ENCODE results near the gene HYAL1. TPM values are rescaled to one million over a fixed set of nuclear protein-coding genes. Genes with fewer than 3 reads are reported as not detected.

HYAL1 gene
- total RNA-seq, 2 donors from 2014 or later = 0.19 TPM; not detected in 1

DNA sequence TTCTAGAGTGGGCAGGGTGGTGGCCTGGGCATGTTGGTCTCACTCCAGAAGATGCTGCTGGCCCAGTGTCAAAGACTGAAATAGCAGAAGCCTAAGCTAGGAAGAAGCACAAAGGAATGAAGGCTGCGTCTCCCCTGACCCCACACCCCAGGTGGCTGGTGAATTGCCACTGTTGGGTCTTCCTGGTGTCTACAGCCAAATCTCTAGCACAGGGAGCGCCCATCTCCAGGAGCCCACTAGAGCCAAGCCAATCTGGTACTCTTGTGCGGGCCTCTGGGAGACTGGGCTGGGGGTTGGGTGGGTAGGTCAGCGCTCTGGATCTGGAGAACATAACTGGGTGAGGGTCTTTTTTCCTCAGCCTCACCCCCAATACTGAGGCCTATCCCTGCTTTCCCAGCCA is 23.8 kb upstream of the HYAL1 start:
- H3K4me1 Mint-ChIP-seq (ENCODE audit: low read depth) = peaks cover 34% of the 10 kb centered on the region
- DNase-seq (no peak), ATAC-seq (replicated peaks in 1 of 2) (no peak)
- peaks cover 4 to 7% of the 10 kb centered on the region in 2 donors for H3K36me3 Mint-ChIP-seq (ENCODE audit: insufficient read depth in 2 of 2)
- H3K27me3 Mint-ChIP-seq (ENCODE audit: low read depth) = no peaks in the 10 kb centered on the region
- peak overlapping the region; percentile 86 to 87 for H3K4me3 Mint-ChIP-seq
- H3K27ac Mint-ChIP-seq = no peak overlapping the region
- H3K9me3 Mint-ChIP-seq = no peaks in the 10 kb centered on the region

- no peaks in the 10 kb centered on the region for H3K9me3 Mint-ChIP-seq
- peak overlapping the region in 1 of 2 donors; percentile 86 for H3K4me3 Mint-ChIP-seq
- ATAC-seq (replicated peaks in 1 of 2) (no peak), DNase-seq (no peak)
- H3K27ac Mint-ChIP-seq = no peak overlapping the region
- no peaks in the 10 kb centered on the region for H3K27me3 Mint-ChIP-seq (ENCODE audit: low read depth)
- H3K36me3 Mint-ChIP-seq (ENCODE audit: insufficient read depth in 2 of 2) = peaks cover 3% of the 10 kb centered on the region in 2 donors
- H3K4me1 Mint-ChIP-seq (ENCODE audit: low read depth) = peaks cover 34% of the 10 kb centered on the region
Observed at GRCh38 chr3:50326182-50326541, 22.8 kb upstream of the HYAL1 start.

- Mint-ChIP-seq H3K27ac (no peak overlapping the region), H3K4me3 (no peak overlapping the region), H3K27me3 (ENCODE audit: low read depth) (no peaks in the 10 kb centered on the region), H3K9me3 (no peaks in the 10 kb centered on the region), H3K4me1 (ENCODE audit: low read depth) (peaks cover 35% of the 10 kb centered on the region), H3K36me3 (ENCODE audit: insufficient read depth in 2 of 2) (peaks cover 1 to 2% of the 10 kb centered on the region in 2 donors)
- ATAC-seq (replicated peaks in 1 of 2) (no peak), DNase-seq (no peak)
Observed at GRCh38 chr3:50325497-50326181, 22.3 kb upstream of the HYAL1 start.

GRCh38 chr3:50325113-50325480 is 21.7 kb upstream of the HYAL1 start:
- ATAC-seq (replicated peaks in 1 of 2) (no peak), DNase-seq (no peak)
- Mint-ChIP-seq H3K27me3 (ENCODE audit: low read depth) (no peaks in the 10 kb centered on the region), H3K9me3 (no peaks in the 10 kb centered on the region), H3K27ac (no peak overlapping the region), H3K4me3 (no peak overlapping the region), H3K4me1 (ENCODE audit: low read depth) (peaks cover 40% of the 10 kb centered on the region), H3K36me3 (ENCODE audit: insufficient read depth in 2 of 2) (peaks cover 0 to under 1% of the 10 kb centered on the region in 2 donors)

DNA sequence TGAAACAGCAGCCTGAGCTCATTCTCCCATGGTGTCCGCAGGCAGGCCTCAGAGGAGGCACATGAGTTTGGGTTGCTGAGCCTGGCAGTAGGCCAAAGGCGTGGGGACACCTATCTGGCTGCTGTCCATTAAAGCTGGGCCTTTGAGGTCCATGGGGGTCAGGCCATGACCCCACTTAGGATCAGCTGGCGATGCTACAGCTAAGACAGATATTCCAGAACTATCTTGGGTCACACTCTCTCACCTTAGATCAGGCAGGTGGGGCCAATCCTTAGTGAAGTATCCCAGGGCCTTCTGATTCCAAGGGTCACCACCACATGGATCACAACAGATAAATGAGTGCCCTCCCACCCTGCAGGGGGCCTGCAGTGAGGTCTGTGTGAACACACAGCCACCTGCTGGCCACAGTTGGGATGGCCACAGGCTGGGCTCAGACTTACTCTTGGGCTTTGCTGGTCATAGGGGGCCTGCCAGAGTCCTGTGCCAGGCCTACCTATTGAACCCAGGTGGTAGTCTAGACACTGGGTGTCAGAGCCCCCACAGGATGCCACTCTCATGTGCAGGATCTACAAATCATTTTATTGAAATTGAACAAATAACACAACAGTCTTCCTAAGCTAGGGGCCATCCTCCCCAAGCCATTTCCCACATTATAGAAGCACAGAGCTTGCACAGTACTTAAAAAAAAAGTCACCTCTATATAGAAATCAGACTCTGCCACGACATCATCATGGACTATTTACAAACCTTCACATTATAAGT is 21.2 kb upstream of the HYAL1 start:
- Mint-ChIP-seq H3K9me3 (no peaks in the 10 kb centered on the region), H3K27ac (no peak overlapping the region), H3K36me3 (ENCODE audit: insufficient read depth in 2 of 2) (no peaks in the 10 kb centered on the region), H3K4me1 (ENCODE audit: low read depth) (peaks cover 46% of the 10 kb centered on the region), H3K4me3 (no peak overlapping the region), H3K27me3 (ENCODE audit: low read depth) (no peaks in the 10 kb centered on the region)
- ATAC-seq (replicated peaks in 1 of 2) = peak; percentile 15 to 32
- peak; percentile 72 to 76 for DNase-seq

DNA sequence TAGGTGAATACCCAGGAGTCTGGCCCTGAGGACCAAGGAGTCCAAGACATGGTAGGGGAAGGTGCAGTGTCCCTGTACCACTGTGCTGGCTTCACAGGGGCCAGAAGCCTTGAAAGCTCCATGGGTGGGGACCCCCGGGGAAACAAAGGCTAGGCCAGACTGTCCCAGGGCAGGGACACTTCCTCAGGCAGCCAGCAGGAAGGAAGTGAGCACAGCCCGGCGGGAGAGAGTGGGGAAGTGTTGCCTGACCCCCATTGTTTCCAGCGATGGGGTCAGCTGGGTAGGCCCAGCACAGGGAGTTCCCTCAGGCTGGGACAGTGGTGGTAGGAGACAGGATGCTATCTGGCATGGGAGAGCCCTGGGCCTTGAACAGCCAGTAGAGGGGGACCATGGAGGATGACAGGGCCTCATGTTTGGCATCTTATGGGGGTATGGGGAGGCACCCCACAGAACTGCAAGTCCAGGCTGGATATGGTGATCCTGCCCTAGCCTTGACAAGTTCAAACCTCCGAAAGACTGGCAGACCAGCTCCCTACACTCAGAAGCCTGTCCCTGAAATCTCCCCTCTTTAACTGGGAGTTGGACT is 20.3 kb upstream of the HYAL1 start:
- Mint-ChIP-seq H3K27ac (no peak overlapping the region), H3K27me3 (ENCODE audit: low read depth) (no peaks in the 10 kb centered on the region), H3K4me1 (ENCODE audit: low read depth) (peaks cover 51% of the 10 kb centered on the region), H3K4me3 (no peak overlapping the region), H3K9me3 (no peaks in the 10 kb centered on the region), H3K36me3 (ENCODE audit: insufficient read depth in 2 of 2) (no peaks in the 10 kb centered on the region)
- no peak for ATAC-seq (replicated peaks in 1 of 2)
- no peak for DNase-seq

DNA sequence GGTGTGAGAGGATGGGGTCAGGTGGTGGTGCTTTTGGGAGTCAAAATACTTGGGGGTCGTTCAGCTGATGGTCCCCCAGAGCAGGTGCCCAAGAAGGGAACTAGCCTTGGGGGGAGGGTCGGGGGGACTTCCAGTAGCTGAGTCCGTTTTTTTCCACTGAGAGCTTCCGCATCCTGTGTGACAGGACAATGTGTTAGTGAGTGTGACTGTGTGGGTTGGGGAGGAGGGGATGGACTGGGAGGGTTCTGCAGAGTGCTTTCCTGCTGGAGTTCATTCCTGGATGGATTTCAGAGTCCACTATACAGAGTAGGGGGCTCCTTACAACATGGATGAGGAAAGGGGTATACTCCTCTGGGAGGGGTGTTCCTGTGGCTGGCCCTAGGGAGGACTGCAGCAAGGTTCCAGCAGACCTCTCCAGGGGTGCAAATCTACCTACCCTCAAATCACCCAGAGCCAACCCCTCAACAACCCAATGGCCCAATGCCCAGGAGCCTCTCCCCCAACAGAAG is 19.8 kb upstream of the HYAL1 start:
- Mint-ChIP-seq H3K36me3 (ENCODE audit: insufficient read depth in 2 of 2) (no peaks in the 10 kb centered on the region), H3K4me3 (peak overlapping the region in 1 of 2 donors; percentile 37), H3K9me3 (no peaks in the 10 kb centered on the region), H3K27ac (no peak overlapping the region), H3K27me3 (ENCODE audit: low read depth) (no peaks in the 10 kb centered on the region), H3K4me1 (ENCODE audit: low read depth) (peaks cover 49% of the 10 kb centered on the region)
- ATAC-seq (replicated peaks in 1 of 2) (no peak), DNase-seq (no peak)

DNA sequence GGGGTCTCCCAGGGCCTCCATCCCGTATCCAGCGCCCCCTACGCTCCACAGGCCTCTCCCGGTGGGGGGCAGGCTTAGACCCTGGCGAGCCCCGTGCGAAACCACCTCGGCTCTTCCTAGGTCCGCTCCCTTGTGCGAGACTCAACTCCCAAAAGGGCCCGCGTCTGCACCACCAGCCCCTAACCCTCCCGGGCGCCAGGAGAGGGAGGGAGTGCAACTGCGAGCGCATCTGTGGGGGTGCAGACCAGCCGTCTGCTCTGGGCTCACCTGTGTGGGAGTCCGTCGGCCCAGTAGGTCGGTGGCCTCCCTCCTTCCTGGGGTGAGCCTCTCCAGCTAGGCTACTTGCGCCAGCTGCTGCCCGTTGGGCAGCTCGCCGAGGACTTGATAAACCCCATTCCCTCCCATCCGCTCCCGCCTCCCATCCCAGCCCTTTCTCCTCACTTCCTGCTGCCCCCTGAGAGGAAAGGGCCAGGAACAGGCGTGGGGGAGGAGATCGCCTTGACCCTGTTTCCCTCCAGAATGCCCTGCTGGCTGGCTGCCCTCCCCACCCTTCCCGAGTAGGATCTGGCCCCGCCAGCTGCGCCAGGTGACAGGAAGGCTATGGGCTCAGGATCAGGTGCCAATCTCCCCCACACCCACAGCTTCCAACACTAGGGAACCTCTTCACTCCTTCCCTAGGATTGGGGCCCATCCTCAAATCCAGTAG is 19.2 kb upstream of the HYAL1 start, which contains the start of gene HYAL2:
Gene HYAL2, minus strand, starts transcription at position 360 of the 706 bp plus-strand sequence. CDS start 2,256 bp downstream, outside the sequence.
- Mint-ChIP-seq H3K27ac (peak within 1 kb of the TSS; percentile 96), H3K9me3 (no peaks in the 10 kb centered on the region), H3K36me3 (ENCODE audit: insufficient read depth in 2 of 2) (no peaks in the 10 kb centered on the region), H3K4me3 (peak within 1 kb of the TSS; percentile 82), H3K4me1 (ENCODE audit: low read depth) (peaks cover 48% of the 10 kb centered on the region), H3K27me3 (ENCODE audit: low read depth) (no peaks in the 10 kb centered on the region)
- no peak for ATAC-seq (replicated peaks in 1 of 2)
- DNase-seq = no peak

GRCh38 chr3:50322115-50322385 is 18.7 kb upstream of the HYAL1 start:
- peaks cover 48% of the 10 kb centered on the region for H3K4me1 Mint-ChIP-seq (ENCODE audit: low read depth)
- DNase-seq = no peak
- no peaks in the 10 kb centered on the region for H3K9me3 Mint-ChIP-seq
- ATAC-seq (replicated peaks in 1 of 2) = no peak
- no peaks in the 10 kb centered on the region for H3K27me3 Mint-ChIP-seq (ENCODE audit: low read depth)
- H3K4me3 Mint-ChIP-seq = peak overlapping the region; percentile 82
- no peaks in the 10 kb centered on the region for H3K36me3 Mint-ChIP-seq (ENCODE audit: insufficient read depth in 2 of 2)
- peak overlapping the region; percentile 96 for H3K27ac Mint-ChIP-seq

DNA sequence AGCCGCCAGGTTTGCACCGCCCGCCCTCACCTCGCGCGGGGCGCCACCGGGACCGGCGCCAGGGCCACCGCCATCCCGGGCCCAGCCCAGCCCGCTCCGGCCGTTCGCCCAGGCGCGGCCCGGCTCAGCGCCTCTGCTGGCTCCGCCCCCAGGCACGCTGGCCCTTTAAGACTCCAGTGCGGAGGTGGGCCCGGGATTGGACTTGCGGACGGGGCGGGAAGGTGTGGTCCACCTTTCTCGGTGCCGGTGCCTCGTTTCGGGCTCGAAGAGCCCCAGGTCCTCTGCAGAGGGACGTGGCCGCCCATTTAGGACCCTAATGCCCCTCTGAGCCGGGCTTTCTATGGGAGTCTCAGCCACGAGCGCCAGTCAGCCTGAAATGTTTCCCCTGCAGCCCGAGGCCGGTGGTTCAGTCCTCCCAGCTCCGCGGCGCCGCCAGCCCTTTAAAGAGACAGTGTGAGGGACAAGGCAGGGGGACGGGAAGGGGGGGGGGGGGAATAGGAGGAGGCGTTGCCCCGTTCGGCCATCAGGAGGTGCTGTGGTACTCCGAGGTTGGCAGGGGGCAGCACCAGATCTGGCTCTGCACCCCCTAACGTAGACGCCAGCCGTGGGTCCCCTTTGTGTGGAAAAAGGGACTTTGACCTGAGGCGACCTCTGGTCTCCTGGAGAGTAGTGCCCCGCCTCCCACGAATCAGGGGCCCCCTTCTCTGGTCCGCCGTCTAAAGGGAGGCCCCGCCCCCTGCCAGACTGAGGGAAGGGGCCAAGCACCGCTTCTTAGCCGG is 18.2 kb upstream of the HYAL1 start:
- Mint-ChIP-seq H3K27me3 (ENCODE audit: low read depth) (no peaks in the 10 kb centered on the region), H3K36me3 (ENCODE audit: insufficient read depth in 2 of 2) (no peaks in the 10 kb centered on the region), H3K9me3 (no peaks in the 10 kb centered on the region), H3K4me3 (peak overlapping the region; percentile 82), H3K27ac (peak overlapping the region; percentile 96), H3K4me1 (ENCODE audit: low read depth) (peaks cover 48% of the 10 kb centered on the region)
- peak; percentile 82 for ATAC-seq (replicated peaks in 1 of 2)
- peak; percentile 88 for DNase-seq

GRCh38 chr3:50320853-50321335 is 17.5 kb upstream of the HYAL1 start:
- H3K27me3 Mint-ChIP-seq (ENCODE audit: low read depth) = no peaks in the 10 kb centered on the region
- ATAC-seq (replicated peaks in 1 of 2) (peak; percentile 58 to 61), DNase-seq (peak; percentile 66 to 68)
- peaks cover 47% of the 10 kb centered on the region for H3K4me1 Mint-ChIP-seq (ENCODE audit: low read depth)
- peak overlapping the region; percentile 77 to 90 for H3K4me3 Mint-ChIP-seq
- peak overlapping the region; percentile 66 for H3K27ac Mint-ChIP-seq
- no peaks in the 10 kb centered on the region for H3K36me3 Mint-ChIP-seq (ENCODE audit: insufficient read depth in 2 of 2)
- H3K9me3 Mint-ChIP-seq = no peaks in the 10 kb centered on the region

DNA sequence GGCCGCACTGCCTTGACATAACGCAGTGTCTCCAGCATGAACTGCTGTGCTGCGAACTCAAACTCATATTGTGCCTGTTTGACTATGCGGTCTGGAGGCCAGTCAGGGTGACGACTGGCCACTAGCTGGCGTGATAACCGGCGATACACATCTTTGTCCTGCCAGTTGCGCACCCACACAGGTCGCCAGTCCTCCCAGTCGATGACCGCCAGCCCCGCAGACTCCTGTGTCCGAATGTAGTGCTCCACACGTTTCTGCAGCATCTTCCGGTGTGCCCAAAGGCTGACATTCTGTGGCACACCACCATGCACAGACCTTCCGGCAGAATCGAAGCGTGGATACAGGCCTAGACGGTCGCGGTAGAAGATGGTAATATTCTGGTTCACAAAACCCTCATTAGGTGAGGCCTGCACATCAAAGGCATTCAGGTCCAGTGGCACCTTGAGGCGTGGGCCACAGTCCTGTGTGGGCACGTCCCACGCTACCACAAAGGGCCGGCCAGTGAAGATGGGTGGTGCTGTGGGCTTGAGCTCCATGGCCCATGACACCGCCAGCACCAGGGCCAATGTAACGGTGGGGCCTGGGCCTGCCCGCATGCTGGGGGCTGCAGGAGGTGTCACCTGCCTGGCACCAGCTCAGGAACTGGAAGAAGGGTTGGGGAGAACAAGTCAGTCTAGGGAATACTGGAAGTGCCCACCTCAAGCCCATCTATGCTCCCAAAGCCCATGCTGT is 16.7 kb upstream of the HYAL1 start:
- H3K27me3 Mint-ChIP-seq (ENCODE audit: low read depth) = no peaks in the 10 kb centered on the region
- no peak overlapping the region for H3K27ac Mint-ChIP-seq
- H3K4me1 Mint-ChIP-seq (ENCODE audit: low read depth) = peaks cover 41% of the 10 kb centered on the region
- H3K4me3 Mint-ChIP-seq = peak overlapping the region; percentile 77 to 90
- DNase-seq = no peak
- H3K36me3 Mint-ChIP-seq (ENCODE audit: insufficient read depth in 2 of 2) = no peaks in the 10 kb centered on the region
- no peaks in the 10 kb centered on the region for H3K9me3 Mint-ChIP-seq
- no peak for ATAC-seq (replicated peaks in 1 of 2)

All from activated T-cell treated with anti-CD3 and anti-CD28 coated beads, Interleukin-2, amount 50 U/mL, for 72 hours (primary cell).